Nephron progenitor cell (in vitro differentiated cells): ENCODE data around the gene EFHC1.

Experiments
- DNase-seq: peaks from one replicate; pipeline ENCODE4 v3.0.0; 2021
- H3K27ac Mint-ChIP-seq: 2 replicates; pipeline ENCODE4 v1.8.0; 2021; ENCODE audit warnings: mild to moderate bottlenecking, moderate library complexity, mixed read lengths
- H3K27me3 Mint-ChIP-seq: 2 replicates; pipeline ENCODE4 v1.8.0; 2021; ENCODE audit warnings: mild to moderate bottlenecking, low read depth, mixed read lengths; ENCODE audit not compliant: poor library complexity
- H3K36me3 Mint-ChIP-seq: 2 replicates; pipeline ENCODE4 v1.8.0; 2021; ENCODE audit warnings: low read depth, mixed read lengths
- H3K4me1 Mint-ChIP-seq: 2 replicates; pipeline ENCODE4 v1.8.0; 2021; ENCODE audit warnings: mixed read lengths
- H3K4me3 Mint-ChIP-seq: 2 replicates; pipeline ENCODE4 v1.8.0; 2021; ENCODE audit warnings: mild to moderate bottlenecking, moderate library complexity, mixed read lengths
- H3K9me3 Mint-ChIP-seq: 2 replicates; pipeline ENCODE4 v1.8.0; 2021; ENCODE audit warnings: mild to moderate bottlenecking, moderate library complexity, mixed read lengths
- CTCF ChIP-seq: fragments of 200-600 bp; sonication (generic); IDR thresholded peaks from 2 replicates; pipeline ENCODE4 v1.5.0; 2021; ENCODE audit warnings: antibody characterized with exemption

EFHC1 gene

GRCh38 chr6:52503323-52503747, 83.2 kb downstream of the EFHC1 start:
- peak; percentile 26 for DNase-seq
- no peak overlapping the region for H3K4me3 Mint-ChIP-seq
- H3K4me1 Mint-ChIP-seq: peaks cover 20% of the 10 kb centered on the region
- peak overlapping the region; percentile 86 for H3K27ac Mint-ChIP-seq
- H3K36me3 Mint-ChIP-seq: peaks cover 31% of the 10 kb centered on the region
- no peaks in the 10 kb centered on the region for H3K27me3 Mint-ChIP-seq
- no peaks in the 10 kb centered on the region for H3K9me3 Mint-ChIP-seq
- TF ChIP-seq CTCF: no peak

GRCh38 chr6:52503851-52504781, 84.0 kb downstream of the EFHC1 start:
- H3K36me3 Mint-ChIP-seq: peaks cover 35% of the 10 kb centered on the region
- H3K9me3 Mint-ChIP-seq: no peaks in the 10 kb centered on the region
- TF ChIP-seq CTCF: no peak
- H3K27me3 Mint-ChIP-seq: no peaks in the 10 kb centered on the region
- H3K27ac Mint-ChIP-seq: peak overlapping the region; percentile 48
- H3K4me1 Mint-ChIP-seq: peaks cover 13% of the 10 kb centered on the region
- no peak overlapping the region for H3K4me3 Mint-ChIP-seq
- DNase-seq: no peak

- Mint-ChIP-seq H3K9me3 (no peaks in the 10 kb centered on the region), H3K4me1 (peaks cover 12% of the 10 kb centered on the region), H3K27me3 (no peaks in the 10 kb centered on the region), H3K36me3 (peaks cover 40% of the 10 kb centered on the region), H3K27ac (peak overlapping the region; percentile 73), H3K4me3 (no peak overlapping the region)
- TF ChIP-seq CTCF: no peak
- no peak for DNase-seq
Observed at GRCh38 chr6:52504782-52505136, 84.6 kb downstream of the EFHC1 start.

GRCh38 chr6:52505726-52506409, 85.7 kb downstream of the EFHC1 start:
- no peaks in the 10 kb centered on the region for H3K27me3 Mint-ChIP-seq
- H3K36me3 Mint-ChIP-seq: peaks cover 51% of the 10 kb centered on the region
- H3K4me3 Mint-ChIP-seq: no peak overlapping the region
- peaks cover 12% of the 10 kb centered on the region for H3K4me1 Mint-ChIP-seq
- H3K27ac Mint-ChIP-seq: peak overlapping the region; percentile 97
- no peak for TF ChIP-seq CTCF
- no peaks in the 10 kb centered on the region for H3K9me3 Mint-ChIP-seq
- no peak for DNase-seq

GRCh38 chr6:52506476-52506875, 86.3 kb downstream of the EFHC1 start:
- peaks cover 12% of the 10 kb centered on the region for H3K4me1 Mint-ChIP-seq
- H3K9me3 Mint-ChIP-seq: no peaks in the 10 kb centered on the region
- H3K36me3 Mint-ChIP-seq: peaks cover 51% of the 10 kb centered on the region
- no peak for DNase-seq
- no peak overlapping the region for H3K4me3 Mint-ChIP-seq
- H3K27ac Mint-ChIP-seq: peak overlapping the region; percentile 97
- TF ChIP-seq CTCF: no peak
- H3K27me3 Mint-ChIP-seq: no peaks in the 10 kb centered on the region
